ENCODE measurements around the gene ZNF212.
A peak's percentile ranks its signal among the peaks of the same experiment; 100 is the strongest.

Gene ZNF212

DNA sequence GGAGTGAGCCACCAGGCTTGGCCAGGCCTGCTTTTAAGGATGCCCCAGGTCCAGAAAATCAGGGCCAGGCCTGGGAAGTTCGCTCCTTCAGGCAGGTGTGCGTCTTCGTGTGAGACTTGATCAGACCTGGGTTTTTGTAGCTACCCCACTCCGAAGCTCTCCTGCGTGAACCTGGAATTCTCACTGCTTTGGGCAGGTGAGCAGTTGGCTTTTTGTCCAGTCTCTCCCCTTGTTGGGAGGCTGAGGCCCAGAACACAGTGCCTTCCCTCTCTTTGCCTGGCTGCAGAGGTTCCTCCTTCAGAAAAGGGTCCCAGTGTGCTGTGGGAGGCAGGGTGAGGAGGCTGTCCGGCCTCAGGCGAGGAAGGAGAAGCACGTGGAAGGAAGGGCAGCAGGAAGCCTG is 49.8 kb downstream of the ZNF212 start:
- DNase-seq: no peak

DNA sequence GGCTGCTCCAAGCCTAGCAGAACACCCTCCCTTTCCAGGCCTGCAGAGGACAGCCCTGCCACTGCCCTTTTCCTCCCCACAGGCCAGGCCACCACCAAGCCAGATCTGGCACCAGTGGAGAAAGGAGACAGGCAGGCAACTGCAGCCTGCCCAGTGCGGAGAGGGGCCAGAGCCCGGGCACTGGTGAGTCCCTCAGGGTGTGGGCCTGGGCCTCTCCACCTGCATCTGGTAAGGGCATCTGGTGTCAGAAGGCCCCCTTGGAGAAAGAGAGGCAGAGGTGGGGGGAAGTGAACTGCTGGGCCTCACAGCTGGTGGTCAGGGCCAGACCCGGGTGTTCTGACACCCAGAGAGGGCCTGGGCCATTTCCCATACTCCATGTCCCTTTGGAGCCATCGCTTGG is 50.4 kb downstream of the ZNF212 start:
- DNase-seq: no peak

DNA sequence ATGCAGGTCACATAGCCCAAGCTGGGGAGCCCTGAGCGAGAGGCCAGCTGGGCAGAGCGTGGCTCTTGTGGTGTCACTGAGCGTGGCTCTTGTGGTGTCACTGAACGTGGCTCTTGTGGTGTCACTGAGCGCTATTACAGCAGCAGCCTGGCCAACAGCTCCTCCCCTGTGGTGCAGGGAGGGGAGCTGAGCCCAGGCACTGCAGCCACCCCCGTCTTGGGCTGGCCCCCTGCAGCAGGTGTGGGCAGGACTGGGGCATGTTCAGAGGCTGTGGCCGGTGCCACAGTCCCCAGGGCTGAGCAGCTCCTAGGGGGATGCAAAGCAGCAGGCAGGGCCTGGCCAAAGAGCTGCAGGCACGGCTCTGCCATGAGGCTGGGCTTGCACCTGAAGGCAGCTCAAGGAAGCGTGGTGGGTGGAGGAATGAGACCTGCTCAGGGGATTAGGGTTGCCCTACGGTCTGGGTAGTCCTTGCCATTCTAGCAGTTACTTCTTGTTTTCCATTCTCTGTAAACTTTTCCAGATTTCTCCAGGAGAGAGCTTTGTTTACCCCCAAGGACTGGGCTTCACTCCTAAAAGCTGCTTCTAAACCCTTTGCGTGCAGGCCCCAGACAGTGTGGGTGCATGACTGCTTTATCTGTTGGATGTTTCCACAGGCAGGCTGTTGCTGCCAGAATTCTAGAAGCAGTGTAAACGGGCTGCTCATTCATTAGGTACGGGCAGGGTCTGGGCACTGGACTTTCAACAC is 51.8 kb downstream of the ZNF212 start:
- DNase-seq: peak in 1 of 2 donors; percentile 6

DNA sequence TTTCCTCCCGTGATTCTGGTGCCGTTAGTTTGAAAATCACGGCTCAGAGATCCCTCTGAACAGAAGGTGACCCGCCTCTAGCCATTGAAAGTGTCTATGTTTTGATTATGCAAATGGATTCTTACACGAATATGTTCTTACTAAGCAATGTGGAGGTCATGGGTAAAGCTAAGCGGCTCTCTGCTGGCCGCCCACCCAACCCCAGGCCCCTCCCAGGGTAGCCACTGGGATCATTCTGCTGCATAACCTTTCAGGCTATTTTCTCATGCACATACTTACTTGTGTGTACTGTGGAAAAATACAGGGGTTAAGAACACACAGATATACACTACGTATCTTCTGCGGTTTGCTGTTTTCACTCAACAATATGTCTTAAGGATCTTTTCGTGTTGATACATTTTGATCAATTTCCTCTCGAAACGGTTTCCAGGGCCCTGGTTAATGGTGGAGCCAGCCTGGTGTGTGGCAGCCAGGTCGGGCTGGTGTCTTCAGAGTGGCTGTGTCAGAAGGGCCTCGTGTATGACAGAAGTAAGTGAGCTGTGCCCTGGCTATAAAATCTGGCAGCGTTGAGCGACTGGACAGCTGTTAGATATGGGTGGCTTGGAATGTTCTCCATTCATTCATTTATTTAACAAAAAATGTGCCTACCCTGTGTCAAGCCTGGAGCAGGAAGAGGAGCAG is 52.5 kb downstream of the ZNF212 start:
- DNase-seq: no peak

DNA sequence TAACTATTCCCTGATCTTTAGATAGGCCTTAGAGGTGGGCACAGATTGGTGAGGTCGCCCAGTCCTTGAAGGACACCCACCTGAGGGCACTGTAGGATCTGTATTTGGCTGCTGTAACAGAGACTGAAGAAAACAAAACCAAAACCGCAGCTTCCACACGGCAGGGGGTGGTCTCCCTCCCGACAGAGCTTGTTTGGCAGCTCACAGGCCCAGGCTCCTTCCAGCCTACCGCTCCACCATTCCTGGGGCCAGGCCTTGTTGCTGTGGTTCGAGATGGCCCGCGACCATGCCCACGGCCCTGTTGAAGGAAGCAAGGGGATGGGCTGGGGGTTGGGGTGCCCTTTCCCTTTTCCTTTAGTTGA is 53.0 kb downstream of the ZNF212 start:
- DNase-seq: no peak

DNA sequence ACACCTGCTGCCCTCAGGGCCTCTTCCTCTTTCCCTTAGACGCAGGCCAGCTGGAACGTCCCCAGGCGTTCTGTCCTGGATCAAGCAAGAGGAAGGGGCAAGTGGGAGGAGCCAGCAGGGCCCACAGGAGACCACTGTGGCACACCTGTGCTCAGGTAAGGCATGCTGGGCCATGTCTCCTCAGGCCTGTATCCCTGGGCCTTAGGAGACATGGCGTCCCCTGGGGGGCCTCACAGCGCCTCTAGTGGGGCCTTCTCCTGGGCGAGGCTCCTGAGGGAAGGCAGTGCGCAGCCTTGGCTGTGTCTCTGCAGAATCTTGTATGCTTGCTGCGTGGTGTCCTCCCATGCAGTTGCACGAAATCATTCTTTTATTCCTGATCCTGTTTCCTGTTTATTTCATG is 53.9 kb downstream of the ZNF212 start:
- no peak for DNase-seq

DNA sequence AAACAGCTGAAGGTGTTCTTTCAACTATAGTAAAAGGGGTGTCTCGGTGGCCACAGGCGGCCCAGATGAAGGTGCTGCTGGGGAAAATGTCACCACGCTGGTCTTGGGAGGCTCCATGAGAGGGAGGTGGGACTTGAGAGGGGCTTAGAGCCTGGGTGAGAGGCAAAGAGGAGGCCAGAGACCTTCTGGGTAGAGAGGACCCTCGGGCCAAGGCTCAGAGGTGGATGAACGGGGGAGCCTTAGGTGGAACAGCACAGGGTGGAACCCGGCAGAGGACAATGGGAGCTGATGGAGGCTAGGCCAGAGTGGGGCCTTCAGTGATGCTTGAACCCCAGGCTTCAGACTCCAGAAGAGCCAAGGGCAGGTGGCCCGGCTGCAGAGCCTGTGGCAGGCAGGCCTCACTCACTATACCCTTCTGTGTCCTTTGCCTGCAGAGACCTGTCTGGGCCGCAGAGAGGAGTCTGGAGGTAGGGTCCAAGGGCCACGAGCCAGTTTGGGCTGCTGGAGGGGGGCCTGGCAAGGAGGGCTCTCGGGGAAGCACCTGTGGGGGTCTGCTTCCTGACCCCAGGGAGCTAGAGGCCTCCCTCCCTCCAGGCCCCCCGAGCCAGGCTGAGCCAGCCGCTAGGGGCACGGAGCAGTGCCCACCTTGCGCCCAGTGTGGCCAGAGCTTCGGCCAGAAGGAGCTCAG is 54.6 kb downstream of the ZNF212 start:
- DNase-seq: no peak

DNA sequence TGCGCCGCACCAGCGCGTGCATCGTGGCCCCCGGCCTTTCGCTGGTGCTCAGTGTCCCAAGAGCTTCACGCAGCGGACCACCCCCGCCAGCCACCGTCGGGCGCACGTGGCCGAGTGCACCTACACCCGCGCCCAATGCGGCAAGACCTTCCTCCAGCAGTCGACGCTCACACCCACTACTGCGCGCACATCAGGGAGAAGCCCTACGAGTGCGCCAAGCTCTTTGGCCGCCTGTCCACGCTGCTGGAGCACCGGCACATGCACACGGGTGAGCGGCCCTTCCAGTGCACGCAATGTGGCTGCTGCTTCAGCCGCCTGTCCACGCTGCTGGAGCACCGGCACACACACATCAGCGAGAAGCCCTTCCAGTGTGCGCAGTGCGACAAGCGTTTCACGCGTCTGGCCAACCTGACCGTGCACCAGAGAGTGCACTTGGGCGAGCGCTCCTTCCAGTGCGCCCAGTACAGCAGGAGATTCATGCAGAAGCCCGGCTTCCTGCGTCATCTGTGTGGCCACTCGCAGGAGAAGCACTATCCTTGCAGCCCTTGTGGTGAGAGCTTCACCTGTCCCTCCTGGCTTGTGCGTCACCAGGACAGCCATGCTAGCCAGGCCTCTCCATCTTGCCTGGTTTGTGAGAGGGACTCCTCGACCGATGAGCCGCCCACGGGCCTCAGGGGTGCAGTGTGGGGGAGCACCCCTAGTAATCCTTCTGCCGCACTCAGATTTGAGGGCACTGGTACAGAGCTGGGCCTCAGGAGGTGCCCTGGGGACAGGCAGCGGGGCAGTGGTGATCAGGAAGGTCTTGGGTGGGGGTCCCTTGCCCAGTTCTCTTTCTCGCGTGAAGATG is 55.4 kb downstream of the ZNF212 start:
- DNase-seq: no peak

DNA sequence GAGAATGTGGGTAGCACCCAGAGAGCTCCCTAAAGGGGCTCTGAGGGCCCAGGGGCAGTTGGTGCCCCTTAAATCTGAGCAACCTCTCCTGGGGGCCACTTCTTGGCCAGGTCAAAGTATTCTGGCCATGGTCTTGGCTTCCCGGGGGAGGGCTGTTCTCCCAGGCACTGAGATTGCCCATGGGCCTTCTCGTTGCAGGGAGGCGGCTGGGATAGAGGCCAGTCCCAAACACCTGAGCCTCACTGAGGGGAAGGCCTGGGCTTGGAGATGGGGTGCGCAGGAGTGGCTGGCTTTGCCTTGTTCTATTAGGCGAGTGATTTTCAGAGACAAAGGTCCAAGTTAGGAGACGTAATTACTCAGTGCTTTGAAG is 56.0 kb downstream of the ZNF212 start:
- DNase-seq: no peak

DNA sequence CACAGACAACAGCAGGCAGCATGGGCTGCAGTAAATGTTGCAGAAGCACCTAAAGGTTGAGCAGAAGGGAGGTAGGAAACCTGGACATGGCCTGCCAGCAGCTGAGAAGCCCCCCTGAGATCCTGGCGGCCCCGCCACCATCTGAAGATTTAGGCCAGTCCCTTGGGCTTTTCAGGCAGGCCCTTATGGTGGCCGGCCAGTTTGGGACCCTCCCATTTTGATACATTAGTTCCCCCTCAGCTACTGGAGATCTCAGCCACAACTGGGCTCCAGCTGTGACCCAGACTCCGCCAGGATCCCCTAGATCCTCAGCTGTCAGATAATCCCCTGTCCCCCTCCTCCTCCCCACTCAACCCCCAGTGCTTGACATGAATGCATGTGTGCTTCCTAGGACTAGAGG is 56.9 kb downstream of the ZNF212 start:
- no peak for DNase-seq

DNA sequence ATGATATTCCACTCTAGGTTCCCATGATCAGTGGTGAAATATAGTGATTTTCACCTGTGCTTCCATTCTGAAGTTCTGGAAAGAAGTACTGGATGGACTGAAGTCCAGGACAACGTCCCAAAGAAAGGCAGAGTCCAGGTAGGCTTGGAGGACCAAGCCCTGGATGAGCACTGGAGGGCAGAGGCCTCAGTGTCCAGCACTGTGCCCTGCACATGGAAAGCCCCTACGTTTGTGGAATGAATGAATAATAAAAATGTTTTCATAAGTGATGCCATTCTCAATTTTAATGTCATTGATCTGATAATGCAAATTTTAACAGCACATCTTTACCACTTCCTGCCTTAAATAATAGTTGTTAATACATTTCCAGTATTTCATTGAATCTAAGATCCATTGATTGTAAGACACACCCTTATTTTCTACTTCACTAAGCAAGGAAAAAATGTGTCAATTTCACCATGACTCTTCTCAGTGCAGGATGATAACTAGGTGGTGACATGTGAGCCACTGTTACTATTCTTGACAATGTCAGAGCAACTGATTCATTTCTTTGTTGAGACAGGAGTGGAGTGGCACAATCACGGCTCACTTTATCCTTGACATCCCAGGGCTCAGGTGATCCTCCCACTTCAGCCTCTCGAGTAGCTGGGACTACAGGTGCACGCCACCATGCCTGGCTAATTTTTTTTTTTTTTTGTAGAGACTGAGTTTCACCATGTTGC is 57.7 kb downstream of the ZNF212 start:
- no peak for DNase-seq

DNA sequence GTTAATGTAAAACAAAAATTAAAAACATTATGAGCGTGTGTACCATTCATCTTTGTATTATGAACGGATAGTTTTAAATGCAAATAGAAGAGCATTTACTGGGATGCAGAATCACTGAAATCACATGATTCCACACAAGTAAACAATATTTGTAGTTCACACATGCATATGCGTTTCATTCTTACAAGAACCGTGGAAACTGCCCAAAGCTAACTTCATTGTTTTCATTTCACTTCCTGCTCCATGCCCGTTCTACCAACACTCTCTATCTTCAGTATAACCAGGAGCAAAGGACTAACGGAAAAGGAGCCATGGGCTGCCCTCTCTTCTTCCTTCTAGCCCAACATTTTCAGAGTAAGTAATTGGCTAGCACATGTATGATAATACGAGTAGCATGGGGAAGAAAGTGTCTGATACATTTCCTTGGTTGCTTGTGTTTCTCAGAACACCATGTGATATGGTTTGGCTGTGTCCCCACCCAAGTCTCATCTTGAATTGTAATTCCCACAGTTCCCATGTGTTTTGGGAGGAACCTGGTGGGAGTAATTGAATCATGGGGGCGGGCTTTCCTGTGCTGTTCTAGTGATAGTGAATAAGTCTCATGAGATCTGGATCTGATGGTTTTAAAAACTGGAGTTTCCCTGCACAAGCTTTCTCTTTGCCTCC is 61.3 kb downstream of the ZNF212 start:
- DNase-seq: no peak

DNA sequence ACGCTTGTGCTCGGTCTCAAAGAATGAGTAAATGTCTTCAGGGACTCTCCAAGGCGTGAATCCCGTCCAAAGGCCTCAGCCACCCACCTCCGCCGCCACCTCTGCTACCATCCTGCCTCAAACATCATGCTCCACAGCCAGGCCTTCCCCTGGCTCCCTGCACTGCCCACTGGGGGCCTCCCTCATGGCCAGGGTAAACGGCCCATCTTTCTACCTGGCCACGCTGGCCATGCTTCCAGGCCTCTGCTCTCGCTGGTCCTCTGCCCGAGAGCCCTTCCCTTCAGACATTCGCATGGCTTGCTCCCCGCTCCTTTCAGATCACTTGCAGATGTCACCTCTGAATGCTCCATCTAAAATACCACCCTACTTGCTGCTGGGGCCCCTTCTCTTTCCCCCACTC is 62.8 kb downstream of the ZNF212 start:
- DNase-seq: no peak

DNA sequence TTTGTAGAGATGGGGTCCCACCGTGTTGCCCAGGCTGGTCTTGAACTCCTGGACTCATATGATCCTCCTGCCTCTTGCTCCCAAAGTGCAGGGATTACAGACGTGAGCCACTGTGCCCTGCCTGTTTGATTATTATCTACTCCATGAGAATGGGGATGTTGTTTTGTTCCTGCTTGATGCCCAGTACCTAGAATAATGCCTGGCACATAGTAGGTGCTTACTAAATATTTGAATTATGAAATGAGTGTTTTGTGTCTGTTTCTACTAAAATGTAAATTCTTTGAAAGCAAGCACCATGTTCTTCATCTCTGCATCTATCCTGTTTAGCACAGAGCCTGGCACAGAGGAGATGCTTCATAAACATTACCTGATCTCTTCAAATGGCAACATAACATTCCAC is 63.4 kb downstream of the ZNF212 start:
- DNase-seq: no peak

DNA sequence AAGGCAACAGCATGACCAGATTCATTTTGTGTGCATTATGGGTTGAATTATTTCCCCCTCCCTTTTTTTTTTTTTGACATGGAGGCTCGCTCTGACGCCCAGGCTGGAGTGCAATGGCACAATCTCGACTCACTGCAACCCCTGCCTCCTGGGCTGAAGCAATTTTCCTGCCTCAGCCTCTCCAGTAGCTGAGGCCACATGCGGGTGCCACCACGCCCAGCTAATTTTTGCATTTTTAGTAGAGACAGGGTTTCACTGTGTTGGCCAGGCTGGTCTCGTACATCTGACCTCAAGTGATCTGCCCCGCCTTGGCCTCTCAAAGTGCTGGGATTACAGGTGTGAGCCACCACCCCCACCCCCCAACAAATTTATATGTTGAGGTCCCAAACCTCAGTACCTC is 64.6 kb downstream of the ZNF212 start:
- DNase-seq: no peak
